Vagina (tissue), 2 donors: ENCODE measurements around the gene MBP. TPM values are rescaled to one million over a fixed set of nuclear protein-coding genes. Genes with fewer than 3 reads are reported as not detected.
A peak's percentile ranks its signal among the peaks of the same experiment; 100 is the strongest.
"Not testable (repeated sequence)": the region's sequence is repeated elsewhere in the genome, so short reads cannot be mapped to it uniquely, and the experiment has no call there.

Source experiments
- DNase-seq, 2 donors: peaks; one replicate each; pipeline ENCODE4 v3.0.0-alpha.2; 2017; ENCODE audit errors: extremely low spot score in 2 of 2
- H3K27ac ChIP-seq: fragments of 200-600 bp; sonication (generic); one replicate; pipeline ENCODE4 v1.5.1; 2019
- H3K27me3 ChIP-seq: fragments of 200-600 bp; sonication (generic); one replicate; pipeline ENCODE4 v1.5.1; 2019
- H3K36me3 ChIP-seq, 2 donors: fragments of 200-600 bp; sonication (generic); one replicate each; pipeline ENCODE4 v1.5.1; 2017 to 2019
- H3K4me1 ChIP-seq: fragments of 200-600 bp; sonication (generic); one replicate; pipeline ENCODE4 v1.5.1; 2019
- H3K4me3 ChIP-seq, 2 donors: fragments of 200-600 bp; sonication (generic); 1 replicate in 1 of 2; 2 replicates in 1 of 2; pipeline ENCODE4 v1.5.1; 2016 to 2019
- H3K9me3 ChIP-seq: fragments of 200-600 bp; sonication (generic); one replicate; pipeline ENCODE4 v1.5.1; 2019
- CTCF ChIP-seq, 3 experiments: fragments of 450-650 bp in 2 of 3; fragments of 200-600 bp in 1 of 3; sonication (generic) in 1 of 3; IDR thresholded peaks; one replicate each; pipeline ENCODE4 v1.5.1; 2017 to 2019; ENCODE audit warnings: antibody characterized with exemption in 3 of 3, mild to moderate bottlenecking in 2 of 3, moderate library complexity in 2 of 3
- POLR2A ChIP-seq, 2 donors: fragments of 450-650 bp; IDR thresholded peaks; one replicate each; pipeline ENCODE4 v1.6.1; 2017; ENCODE audit warnings: antibody characterized with exemption in 2 of 2, mild to moderate bottlenecking in 2 of 2, moderate library complexity in 2 of 2
- POLR2AphosphoS5 ChIP-seq, 2 donors: sonication (generic); formaldehyde crosslinking; IDR thresholded peaks; one replicate each; pipeline ENCODE4 v1.9.0; 2017; ENCODE audit warnings: antibody characterized with exemption in 2 of 2, mild to moderate bottlenecking in 2 of 2, low read depth in 1 of 2; ENCODE audit not compliant: insufficient read depth in 1 of 2
- intact Hi-C: fragments of 100-400 bp; cut with DNase I; formaldehyde crosslinking; loops from one replicate; pipeline ENCODE4 v1.15.1; 2023
- total RNA-seq: library from RNA; depleted of rRNA; stranded (reverse); fragments of >200 nt; gene quantifications from one replicate; pipeline ENCODE4 v1.2.3, GENCODE V29; 2016

The MBP gene
- total RNA-seq, 1 donor from 2014 or later, result 33.6 TPM

GRCh38 chr18:76948345-76948744, 184.2 kb downstream of the MBP start:
- Histone ChIP-seq H3K27me3 (no peaks in the 10 kb centered on the region), H3K36me3 (peaks cover 0 to 29% of the 10 kb centered on the region in 2 donors), H3K27ac (no peak overlapping the region), H3K4me3 (no peak overlapping the region), H3K9me3 (no peaks in the 10 kb centered on the region), H3K4me1 (peaks cover 1% of the 10 kb centered on the region)
- no peak for DNase-seq
- no peak for TF ChIP-seq POLR2A (IDR thresholded peaks at IDR 0.05)
- TF ChIP-seq CTCF (IDR thresholded peaks at IDR 0.05), result no peak
- no peak for TF ChIP-seq POLR2AphosphoS5 (IDR thresholded peaks at IDR 0.05; ENCODE audit: insufficient read depth in 1 of 2, low read depth in 1 of 2)
- intact Hi-C loops, result no loop called here

GRCh38 chr18:76944346-76944745, 188.2 kb downstream of the MBP start:
- H3K4me1 ChIP-seq, H3K9me3 ChIP-seq, DNase-seq, H3K4me3 ChIP-seq, H3K27me3 ChIP-seq, intact Hi-C loops: not testable (repeated sequence)
- H3K36me3 ChIP-seq, result peaks cover 0 to 28% of the 10 kb centered on the region in 2 donors
- peak overlapping the region; percentile 1 for H3K27ac ChIP-seq

GRCh38 chr18:76943542-76944339, 188.8 kb downstream of the MBP start:
- H3K9me3 ChIP-seq, result no peaks in the 10 kb centered on the region
- no peak for DNase-seq
- peak overlapping the region; percentile 45 for H3K27ac ChIP-seq
- H3K27me3 ChIP-seq, result no peaks in the 10 kb centered on the region
- no peak overlapping the region for H3K4me3 ChIP-seq
- H3K36me3 ChIP-seq, result peaks cover 0 to 26% of the 10 kb centered on the region in 2 donors
- TF ChIP-seq POLR2AphosphoS5 (IDR thresholded peaks at IDR 0.05; ENCODE audit: insufficient read depth in 1 of 2, low read depth in 1 of 2) (peak; percentile 12 to 75), POLR2A (IDR thresholded peaks at IDR 0.05) (no peak), CTCF (IDR thresholded peaks at IDR 0.05) (no peak)
- intact Hi-C loops, result no loop called here
- H3K4me1 ChIP-seq, result peaks cover 5% of the 10 kb centered on the region

GRCh38 chr18:76941284-76941683, 191.3 kb downstream of the MBP start:
- peaks cover 5% of the 10 kb centered on the region for H3K4me1 ChIP-seq
- DNase-seq, result no peak
- intact Hi-C loops, result no loop called here
- no peaks in the 10 kb centered on the region for H3K27me3 ChIP-seq
- peaks cover 0 to 23% of the 10 kb centered on the region in 2 donors for H3K36me3 ChIP-seq
- no peak overlapping the region for H3K4me3 ChIP-seq
- no peaks in the 10 kb centered on the region for H3K9me3 ChIP-seq
- no peak overlapping the region for H3K27ac ChIP-seq
- no peak for TF ChIP-seq POLR2AphosphoS5 (IDR thresholded peaks at IDR 0.05; ENCODE audit: insufficient read depth in 1 of 2, low read depth in 1 of 2)
- TF ChIP-seq CTCF (IDR thresholded peaks at IDR 0.05), result no peak
- TF ChIP-seq POLR2A (IDR thresholded peaks at IDR 0.05), result no peak

GRCh38 chr18:76938619-76939018, 194.0 kb downstream of the MBP start:
- H3K27ac ChIP-seq, result no peak overlapping the region
- H3K4me3 ChIP-seq, result no peak overlapping the region
- H3K36me3 ChIP-seq, result peaks cover 0 to 33% of the 10 kb centered on the region in 2 donors
- peaks cover 5% of the 10 kb centered on the region for H3K4me1 ChIP-seq
- H3K27me3 ChIP-seq, result no peaks in the 10 kb centered on the region
- H3K9me3 ChIP-seq, result no peaks in the 10 kb centered on the region
- intact Hi-C loops, result no loop called here
- no peak for DNase-seq
- TF ChIP-seq CTCF (IDR thresholded peaks at IDR 0.05) (no peak), POLR2A (IDR thresholded peaks at IDR 0.05) (no peak), POLR2AphosphoS5 (IDR thresholded peaks at IDR 0.05; ENCODE audit: insufficient read depth in 1 of 2, low read depth in 1 of 2) (no peak)
